Measurements from ENCODE around the gene DGAT2L6.

DGAT2L6 gene, protein sequence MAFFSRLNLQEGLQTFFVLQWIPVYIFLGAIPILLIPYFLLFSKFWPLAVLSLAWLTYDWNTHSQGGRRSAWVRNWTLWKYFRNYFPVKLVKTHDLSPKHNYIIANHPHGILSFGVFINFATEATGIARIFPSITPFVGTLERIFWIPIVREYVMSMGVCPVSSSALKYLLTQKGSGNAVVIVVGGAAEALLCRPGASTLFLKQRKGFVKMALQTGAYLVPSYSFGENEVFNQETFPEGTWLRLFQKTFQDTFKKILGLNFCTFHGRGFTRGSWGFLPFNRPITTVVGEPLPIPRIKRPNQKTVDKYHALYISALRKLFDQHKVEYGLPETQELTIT

DNA sequence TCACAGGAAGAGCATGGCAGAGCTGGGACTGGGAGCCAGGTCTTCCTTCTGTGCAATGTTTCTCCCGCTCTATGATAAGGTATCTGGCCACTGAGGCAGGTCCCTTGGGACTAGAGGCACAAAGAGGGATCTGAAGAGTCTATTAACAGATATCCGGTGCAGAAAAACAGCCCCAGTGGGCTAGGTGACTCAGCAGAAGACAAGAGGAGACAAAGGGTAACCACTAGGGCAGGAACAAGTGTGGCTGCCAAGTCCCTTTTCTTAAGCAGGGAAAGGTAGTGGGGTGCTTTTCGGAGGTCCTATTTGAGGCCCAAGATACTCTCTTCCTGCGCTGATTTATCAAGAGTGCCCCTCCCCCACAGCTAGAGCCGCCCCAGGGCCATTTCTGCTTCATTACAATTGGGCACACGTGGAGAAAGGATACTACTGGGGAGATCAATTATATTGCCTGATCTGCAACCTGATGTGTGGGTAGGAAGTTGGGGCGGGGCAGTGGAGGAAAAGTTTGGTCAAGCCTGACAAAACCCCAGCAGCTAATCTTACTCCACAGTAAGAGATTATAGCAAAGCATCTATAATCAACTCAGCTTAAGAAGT lies at the start of gene DGAT2L6:
DGAT2L6 (plus strand) TSS at position 546 of the 596 bp plus-strand sequence. CDS start 100 bp downstream, outside the sequence.
- DNase-seq: no peak

DNA sequence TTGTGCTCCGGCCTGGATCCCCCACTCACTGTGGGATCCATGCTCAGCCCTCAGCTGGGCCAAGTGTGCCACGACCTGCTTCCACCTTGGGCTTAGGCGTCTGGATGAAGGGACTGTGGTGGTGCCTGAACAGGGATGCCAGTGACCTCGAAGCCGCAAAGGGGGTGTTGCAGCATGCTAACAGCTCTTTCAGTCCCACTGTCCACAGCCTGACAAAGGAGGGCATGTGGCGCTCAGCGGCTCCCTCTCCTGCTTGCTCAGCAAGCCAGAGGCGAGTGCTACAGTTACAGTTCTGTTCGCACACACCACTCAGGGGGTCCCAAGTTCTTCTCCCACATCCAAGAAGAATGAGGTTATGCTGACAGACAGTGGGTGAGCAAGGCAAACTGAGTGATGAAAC lies 49.2 kb upstream of the DGAT2L6 start:
- no peak for DNase-seq

DNA sequence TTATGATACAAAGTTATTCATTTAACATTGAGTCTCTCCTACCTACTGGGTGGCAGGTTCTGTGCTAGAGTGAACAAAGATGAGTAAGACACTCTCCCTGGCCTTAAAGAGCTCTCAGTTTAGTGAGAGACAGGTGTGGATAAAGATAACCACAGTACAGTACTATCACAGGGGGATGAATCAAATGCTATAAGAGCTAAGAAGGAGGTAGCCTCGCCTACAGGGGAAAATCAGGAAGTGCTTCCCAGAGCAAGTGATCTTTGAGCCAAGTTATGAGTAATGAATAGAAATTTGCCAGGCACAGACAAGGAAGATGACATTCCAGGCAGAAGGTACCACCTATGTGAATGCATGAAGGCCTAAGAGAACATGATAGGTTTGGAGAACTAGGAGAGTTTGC lies 47.5 kb upstream of the DGAT2L6 start:
- DNase-seq: peak; percentile 26

DNA sequence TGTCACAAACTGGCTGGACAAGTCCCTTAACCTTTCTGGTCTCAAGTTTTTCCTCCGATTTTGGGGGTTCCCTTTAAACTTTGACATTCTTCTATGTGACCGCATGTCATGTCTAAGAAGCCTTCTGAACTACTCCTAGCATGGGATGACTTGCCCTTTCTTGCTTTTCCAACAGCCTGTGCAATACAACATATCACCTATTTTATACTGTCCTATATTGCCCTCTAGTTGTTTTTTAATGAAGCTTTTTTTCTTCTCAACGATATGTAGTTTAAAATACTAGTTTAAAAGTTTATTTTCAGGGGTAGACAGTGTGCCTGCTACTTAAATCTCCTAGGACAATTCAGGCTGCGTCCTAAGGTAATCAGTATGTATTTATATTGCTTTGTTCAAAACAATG lies 45.1 kb upstream of the DGAT2L6 start:
- peak; percentile 8 for DNase-seq

DNA sequence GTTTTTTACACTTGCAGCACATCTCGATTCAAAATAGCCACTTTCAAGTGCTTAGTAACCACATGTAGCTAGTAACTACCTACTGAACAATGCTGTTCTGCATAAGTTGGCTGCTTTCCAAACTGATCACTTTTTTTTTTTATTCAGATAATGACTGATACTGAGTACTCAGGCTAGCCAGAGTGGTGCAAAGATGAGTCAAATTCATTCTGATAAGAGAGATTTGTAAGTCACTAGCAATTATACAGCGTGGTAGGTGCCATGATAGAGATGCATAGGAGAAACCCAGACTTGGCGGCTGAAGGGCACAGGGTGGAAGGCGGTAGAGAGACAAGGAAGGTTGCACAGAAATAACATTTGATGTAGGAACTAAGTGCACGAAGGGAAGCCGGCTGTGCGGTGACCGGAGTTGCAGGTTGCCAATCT lies 44.4 kb upstream of the DGAT2L6 start:
- DNase-seq: no peak

DNA sequence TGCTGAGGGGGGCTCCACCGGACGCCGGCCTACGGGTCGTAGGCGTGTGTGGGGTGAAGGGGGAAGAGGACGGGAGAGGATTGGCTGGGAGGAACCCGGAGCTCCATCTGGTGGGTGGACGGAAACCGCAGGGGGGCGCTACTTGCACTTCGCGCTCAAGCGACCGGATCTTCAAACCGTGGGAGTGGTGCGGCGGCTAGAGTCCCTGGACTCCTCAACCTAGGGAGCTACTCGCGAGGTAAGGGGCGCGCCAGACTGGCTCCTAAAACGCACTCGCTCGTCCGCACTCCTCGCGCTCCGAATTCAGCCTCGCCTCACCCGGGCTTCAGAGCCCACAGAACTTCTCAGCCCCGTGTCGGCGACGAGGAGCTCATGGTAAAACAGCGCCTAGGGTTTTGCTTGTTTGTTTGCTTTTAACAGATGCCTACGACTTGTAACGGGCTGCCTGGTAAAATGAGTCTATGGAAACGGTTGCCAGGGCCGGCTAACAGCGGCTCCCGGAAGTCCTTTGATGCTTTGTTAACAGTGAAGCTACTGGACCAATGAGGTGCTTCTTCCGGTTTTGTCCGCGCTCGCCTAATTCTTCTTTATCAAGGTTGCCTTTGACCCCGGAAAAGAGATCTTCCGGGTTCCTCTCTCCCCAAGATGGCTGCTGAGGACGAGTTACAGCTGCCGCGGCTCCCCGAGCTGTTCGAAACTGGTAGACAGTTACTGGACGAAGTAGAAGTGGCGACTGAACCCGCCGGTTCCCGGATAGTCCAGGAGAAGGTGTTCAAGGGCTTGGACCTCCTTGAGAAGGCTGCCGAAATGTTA lies 43.8 kb upstream of the DGAT2L6 start, which contains the start of gene IGBP1:
IGBP1 (plus strand) TSS at position 145 of the 813 bp plus-strand sequence; CDS start at position 646, 501 bp downstream.
- peak; percentile 80 for DNase-seq

DNA sequence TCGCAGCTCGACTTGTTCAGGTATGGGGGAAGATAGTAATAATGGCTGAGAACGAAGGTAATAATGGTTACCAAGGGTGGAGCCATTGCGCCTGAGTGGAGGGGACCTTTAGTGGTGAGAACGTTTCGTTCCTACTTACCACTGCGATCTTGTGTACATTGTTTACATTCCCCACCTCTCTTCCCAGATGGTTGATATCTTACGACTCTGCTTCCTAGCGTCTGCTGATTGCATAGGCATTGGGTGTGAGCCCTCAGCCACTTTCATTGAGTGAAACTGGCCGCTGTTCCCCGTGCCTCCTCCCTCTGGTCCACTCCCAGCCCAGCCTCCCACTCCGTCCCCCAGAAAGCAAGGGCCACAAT lies 43.2 kb upstream of the DGAT2L6 start:
- peak; percentile 13 for DNase-seq

DNA sequence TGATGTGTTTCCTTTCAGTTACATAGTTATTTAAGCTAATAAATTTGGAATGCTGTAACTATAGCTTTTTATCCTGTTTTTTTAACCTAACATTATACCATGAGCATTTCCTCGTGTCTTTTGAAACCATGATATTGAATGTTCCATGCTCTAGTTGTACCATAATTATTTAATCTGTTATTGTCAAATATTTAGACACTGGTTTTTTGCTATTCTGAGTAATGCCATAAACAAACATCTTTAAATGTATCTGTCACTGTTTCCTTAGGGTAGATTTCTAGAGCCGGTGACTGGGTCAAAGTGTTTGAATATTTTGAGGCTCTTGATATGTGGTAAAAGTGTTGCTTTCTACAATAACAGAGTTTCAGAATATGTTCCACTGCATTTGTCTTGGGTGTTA lies 38.7 kb upstream of the DGAT2L6 start:
- no peak for DNase-seq

DNA sequence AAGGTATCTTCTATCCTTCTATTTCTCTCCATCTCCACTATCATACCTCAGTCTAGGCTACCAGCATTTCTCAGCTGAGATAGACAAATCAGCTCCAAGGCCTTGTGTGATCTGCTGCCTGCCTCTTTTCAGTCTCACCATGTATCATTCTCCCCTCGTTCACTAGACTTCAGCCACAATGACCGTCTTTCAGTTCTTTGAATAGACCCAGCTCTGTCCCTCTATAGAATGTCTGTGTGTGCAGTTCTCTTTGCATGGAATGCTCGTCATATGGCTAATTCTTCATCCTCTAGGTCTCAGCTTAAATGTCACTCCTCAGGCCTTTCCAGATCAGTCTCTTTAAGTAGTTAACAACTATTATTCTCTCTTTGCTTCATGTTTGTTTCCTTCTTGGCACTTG lies 37.5 kb upstream of the DGAT2L6 start:
- DNase-seq: no peak

DNA sequence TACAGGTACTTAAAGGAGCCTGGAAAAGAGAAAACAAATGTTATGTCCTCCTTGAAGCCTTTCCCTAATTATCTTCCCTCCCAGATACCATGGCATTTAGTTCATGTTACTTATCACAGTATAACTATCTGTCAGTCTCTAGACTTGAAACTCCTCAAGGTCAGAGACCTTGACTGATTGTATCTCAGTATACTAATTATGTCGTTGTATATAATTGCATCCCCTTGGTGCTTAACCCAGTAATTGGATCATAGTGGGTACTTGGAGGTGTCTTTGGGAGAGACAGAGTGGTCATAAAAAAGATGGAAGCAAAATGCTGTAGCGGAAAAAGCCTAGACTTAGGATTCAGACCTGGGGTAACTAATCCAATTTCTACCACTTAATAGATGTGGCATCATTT lies 35.9 kb upstream of the DGAT2L6 start:
- DNase-seq: no peak

DNA sequence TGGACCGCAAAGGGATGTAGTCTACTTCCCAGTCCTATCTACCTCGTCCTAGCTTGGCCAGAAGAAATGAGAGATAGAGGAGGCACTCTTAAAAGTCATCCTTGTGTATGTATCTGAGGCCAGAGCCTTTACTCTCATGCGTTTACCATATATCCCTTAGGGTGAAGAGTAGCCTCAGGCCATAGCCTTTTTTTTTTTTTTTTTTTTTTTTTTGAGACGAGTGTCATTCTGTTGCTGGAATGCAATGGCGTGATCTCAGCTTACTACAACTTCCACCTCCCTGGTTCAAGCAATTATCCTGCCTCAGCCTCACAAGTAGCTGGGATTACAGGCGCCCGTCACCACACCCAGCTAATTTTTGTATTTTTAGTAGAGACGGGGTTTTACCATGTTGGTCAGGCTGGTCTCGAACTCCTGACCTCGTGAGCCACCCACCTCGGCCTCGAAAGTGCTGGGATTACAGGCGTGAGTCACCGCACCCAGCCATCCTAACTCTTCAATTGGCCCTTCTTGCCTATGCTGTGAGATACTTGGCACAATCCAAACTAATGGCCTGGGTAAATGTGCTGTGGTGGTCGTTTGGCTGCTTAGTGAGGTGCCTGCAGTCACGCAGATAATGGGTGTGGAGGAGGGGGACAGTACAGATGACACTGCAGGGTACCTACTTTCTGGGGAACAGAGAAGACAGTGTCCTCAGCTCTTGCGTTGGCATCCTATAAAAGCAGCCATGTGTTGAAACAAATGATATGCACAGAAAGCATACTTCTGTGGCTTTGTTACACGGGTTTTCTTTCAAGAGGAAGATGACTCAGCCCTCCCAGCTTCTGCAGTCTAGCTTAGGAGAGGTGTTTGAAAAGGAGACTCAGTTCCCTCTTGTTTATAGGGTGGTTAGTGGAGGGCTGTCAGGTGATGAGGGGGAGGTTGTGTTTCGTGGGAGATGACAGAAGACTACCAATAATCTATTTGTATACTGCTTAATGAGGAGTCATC lies 10.4 kb upstream of the DGAT2L6 start:
- peak; percentile 55 for DNase-seq

DNA sequence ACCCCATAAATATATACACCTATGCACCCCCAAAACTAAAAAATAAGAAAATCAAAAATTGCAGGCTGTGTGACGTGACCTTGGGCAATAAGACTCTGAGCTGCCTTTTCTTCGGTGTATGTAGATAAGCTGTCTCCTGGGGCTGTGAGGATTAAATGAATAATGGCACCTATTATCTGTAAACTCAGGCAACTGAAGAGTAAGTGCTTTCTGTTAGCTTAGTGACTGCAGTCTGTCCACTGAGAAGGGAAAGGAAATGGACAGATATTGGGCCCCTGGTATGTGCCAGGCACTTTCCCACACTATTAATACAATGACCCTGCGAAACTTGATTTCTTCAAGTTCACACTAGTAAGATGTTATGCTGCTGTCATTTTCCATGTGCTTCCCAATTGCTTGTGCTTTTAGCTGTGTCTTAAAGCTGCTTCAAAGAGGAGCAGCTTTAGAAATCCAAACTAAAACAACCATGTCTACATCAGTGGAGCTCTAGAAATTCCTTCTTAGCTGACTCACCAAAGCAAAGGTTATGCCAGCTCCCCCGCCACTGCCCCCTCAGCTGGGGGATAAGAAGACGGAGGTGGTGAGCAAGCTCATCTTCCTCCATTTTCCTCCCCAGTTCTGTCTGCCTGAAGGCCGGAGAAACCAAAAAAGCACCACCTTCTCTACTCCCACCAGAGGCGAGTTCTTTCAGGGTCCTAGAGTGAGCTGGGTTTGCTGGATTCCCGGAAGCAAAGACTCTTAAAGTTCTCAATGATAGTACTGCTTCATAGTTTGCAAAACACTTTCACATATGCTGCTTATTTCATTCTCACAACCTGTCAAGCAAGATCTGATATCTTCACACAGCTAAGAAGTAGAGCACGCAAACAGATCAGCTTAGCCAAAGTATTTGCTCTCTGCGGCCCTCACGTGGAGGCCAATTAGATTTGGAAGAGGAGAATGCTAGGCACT lies 8.8 kb upstream of the DGAT2L6 start:
- peak; percentile 70 for DNase-seq

DNA sequence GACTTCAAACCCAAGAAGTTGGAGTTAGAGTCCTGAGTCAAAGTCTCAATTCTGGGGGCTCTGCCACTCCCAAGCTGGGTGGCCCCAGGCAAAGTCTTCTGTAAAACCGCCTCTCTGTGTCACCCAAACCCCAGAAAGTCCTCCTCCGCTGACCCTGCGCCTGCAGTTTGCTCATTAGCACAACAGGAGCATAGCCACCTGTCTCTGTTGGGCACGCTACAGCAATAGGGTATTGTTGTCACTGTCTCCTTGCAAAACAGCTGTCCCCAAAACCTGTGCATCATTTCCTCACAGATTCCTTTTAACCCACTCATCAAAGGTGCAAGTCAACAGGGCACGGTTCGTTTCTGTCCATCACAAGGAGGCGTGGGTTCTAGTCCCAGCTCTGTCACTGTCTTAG lies 8.0 kb upstream of the DGAT2L6 start:
- no peak for DNase-seq

DNA sequence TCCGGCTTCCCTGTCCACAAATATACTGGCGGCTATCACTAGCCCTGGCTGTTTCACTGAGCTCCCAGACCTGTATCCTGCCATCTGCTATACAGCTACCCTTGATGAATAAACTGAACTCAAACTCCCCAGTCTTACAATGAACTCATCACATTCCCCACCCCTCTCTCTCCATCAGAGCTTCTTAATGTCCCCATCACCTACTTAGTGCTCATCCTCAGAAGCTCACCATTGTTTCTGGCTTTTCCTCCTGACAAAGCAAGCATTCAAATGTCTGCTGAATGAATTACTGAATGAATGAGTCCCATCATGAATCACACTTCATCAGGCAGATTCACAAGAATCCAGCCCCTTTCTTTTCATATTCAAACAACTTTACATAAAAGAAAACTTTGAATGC lies 5.7 kb upstream of the DGAT2L6 start:
- peak; percentile 4 for DNase-seq

DNA sequence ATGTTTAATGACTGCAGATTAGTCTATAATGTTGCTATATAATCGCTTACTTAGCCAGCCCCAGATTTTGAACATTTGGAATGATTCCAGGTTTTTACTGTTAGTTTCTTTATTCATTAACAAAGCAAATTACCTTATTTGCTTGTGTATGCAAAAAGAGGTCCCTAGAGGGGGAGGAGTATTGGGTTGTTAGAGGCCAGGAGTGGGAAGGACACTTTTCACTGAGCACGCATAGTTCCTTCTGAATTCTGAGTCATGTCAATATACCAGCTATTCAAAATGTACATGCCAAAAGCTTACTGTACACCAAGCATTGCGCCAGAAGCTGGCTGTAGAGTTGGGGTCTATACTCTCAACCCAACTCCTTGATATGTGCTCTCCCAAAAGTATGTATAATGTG lies 5.1 kb upstream of the DGAT2L6 start:
- DNase-seq: peak; percentile 44

DNA sequence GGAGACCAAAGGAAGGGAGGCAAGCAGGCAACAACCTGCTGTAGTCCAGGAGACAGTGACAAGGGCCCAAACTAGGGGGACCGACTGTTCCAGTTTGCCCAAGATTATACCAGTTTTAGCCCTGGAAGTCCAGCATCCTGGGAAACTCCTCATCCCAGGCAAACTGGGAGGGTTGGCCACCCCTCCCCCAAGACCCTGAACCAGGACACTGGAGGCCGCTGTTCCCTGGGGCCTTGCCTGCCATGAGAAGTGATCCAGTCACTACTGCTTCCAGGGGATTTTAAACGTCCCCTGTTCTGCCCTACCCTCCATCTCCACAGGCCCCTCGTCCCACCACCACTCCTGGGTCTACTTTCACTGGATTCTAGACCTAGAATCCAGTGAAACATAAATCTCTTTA lies 4.3 kb upstream of the DGAT2L6 start:
- DNase-seq: no peak

DNA sequence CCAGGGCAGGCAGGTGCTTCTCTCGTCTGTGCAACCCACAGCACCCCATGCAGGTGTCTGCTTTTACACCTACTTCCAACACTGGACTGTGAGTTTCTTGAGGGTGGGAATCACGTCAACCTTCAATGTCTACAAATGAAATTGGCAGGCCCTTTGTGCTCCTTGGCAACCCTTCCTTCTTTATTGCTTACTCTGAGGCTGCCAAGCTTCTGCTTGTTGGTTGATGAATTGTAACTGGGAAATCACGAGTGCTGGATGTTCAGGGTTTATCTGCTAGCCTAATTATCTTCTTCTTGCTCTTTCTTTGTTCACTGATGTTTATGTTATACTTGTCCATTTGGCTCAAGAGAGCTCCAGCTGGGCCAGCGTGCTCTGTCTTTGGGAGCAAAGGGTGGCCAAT lies 2.5 kb upstream of the DGAT2L6 start:
- peak; percentile 26 for DNase-seq

DNA sequence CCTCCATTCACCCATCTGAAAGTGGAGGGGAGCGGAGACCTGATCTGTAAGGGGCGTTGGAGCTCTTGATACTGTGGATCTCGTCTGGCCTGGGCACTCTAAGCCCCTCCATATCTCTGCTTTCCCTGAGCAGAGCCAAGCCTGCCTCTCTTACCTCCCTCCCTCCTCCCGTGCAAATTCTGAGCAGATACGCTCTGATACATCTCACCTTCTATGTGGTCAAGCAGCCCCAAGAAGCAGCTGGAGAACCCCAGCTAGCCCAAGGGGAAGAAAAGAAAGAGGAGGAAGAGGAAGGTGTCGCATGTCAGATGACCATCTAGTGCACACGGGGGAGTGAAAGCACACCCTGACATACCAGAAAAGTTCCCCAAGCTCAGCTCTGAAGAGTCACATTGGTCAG lies 1.9 kb upstream of the DGAT2L6 start:
- DNase-seq: no peak

DNA sequence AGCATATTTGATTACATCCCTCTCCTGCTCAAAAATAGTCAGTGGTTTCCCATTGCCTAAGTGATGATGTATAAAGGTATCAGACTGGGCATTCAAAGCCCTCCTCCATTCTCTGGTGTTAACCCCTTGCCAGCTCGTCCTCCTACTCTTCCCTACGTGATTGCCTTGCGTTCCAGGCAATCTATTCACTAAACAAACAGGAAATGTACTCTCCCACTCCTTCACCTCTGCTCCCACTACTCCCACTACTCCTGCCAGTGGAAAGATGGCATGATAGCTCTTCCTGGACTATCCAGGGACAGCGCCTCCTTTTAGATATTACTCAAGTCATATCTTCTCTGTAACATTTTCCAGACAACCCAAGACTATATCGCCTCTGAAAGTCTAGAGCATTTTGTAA lies 5.8 kb downstream of the DGAT2L6 start:
- no peak for DNase-seq

DNA sequence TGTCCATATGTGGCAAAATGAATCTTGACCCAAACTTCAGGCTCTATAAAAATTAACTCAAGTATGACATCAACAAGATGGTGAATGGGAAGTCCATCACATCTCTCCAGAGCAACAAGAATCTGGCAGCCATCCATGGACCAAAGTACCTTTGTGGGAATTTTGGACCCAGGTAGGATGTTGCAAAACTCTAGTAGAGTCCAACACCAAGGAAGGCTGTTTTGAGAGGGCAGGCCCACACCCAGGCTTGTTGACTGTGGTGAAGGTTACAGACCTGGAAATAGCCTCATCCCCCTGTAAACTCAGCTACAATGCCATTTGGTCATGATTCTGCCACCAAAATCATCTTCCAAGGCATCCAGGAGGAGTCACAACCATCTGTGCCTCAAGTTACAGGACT lies 12.9 kb downstream of the DGAT2L6 start:
- no peak for DNase-seq

DNA sequence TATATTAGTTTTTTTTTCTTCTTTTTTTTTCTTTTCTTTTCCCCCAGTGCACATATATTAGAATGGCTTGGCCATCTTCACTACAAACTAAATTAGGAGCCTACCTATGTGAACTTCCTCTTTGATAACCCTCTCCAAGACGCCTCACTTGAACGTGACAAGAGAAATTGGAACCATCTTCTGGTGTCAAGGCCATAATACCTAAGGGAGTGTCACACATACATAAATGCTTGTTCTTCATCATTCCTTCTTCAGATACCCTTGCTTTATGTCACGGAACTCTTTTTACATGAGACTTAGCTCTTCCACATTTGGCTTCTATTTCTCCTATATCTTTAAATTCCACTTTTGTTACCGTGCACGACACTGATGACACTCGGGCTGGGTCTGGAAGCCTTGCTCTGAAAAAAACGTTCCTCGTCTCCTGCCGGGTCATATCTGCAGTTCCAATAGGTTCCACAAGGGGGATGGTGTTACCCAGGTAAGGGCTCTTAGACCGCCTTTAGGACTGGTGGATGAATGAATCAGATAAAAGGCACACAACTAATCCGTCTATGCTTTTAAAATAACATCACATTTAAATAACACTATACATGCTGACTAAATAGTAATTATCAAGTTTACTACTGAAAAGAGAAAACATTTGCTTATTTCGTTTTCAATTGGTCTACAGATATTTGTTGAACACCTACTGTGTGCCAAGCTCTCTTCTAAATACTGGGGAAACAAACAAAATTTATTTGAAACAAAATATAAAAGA lies 19.9 kb downstream of the DGAT2L6 start:
- peak; percentile 35 for DNase-seq
